Esophagus muscularis mucosa (tissue), 4 donors: Measurements from ENCODE around the gene GOLGB1. TPM values are rescaled to one million over a fixed set of nuclear protein-coding genes. Genes with fewer than 3 reads are reported as not detected.
A peak's percentile ranks its signal among the peaks of the same experiment; 100 is the strongest.

Source experiments
- DNase-seq: peaks from one replicate; pipeline ENCODE4 v3.0.0-alpha.2; 2017; ENCODE audit errors: extremely low spot score
- H3K27ac ChIP-seq, 4 donors: fragments of 200-600 bp; sonication (generic); replicated peaks in 1 of 4; 1 replicate in 3 of 4; 2 replicates in 1 of 4; pipeline ENCODE4 v1.5.1; 2016 to 2019; ENCODE audit warnings: mild to moderate bottlenecking in 1 of 4
- H3K27me3 ChIP-seq, 4 donors: fragments of 200-600 bp; sonication (generic); one replicate each; pipeline versions ENCODE4 v1.5.1 to v1.6.0; 2016 to 2019
- H3K36me3 ChIP-seq, 4 donors: fragments of 200-600 bp; sonication (generic); one replicate each; pipeline ENCODE4 v1.5.1; 2016 to 2019
- H3K4me1 ChIP-seq, 4 donors: fragments of 200-600 bp; sonication (generic); one replicate each; pipeline ENCODE4 v1.5.1; 2016 to 2019
- H3K4me3 ChIP-seq, 4 donors: fragments of 200-600 bp; sonication (generic); 1 replicate in 2 of 4; 2 replicates in 2 of 4; pipeline ENCODE4 v1.5.1; 2016 to 2019; ENCODE audit warnings: mild to moderate bottlenecking in 4 of 4, moderate library complexity in 1 of 4
- H3K9me3 ChIP-seq, 4 donors: fragments of 200-600 bp; sonication (generic); 1 replicate in 3 of 4; 2 replicates in 1 of 4; pipeline ENCODE4 v1.5.1; 2016 to 2019
- CTCF ChIP-seq, 3 experiments: fragments of 200-600 bp in 2 of 3; fragments of 450-650 bp in 1 of 3; sonication (generic) in 2 of 3; IDR thresholded peaks; one replicate each; pipeline ENCODE4 v1.5.1; 2017 to 2019; ENCODE audit warnings: antibody characterized with exemption in 3 of 3, mild to moderate bottlenecking in 2 of 3, moderate library complexity in 1 of 3
- EP300 ChIP-seq: sonication (generic); formaldehyde crosslinking; IDR thresholded peaks from one replicate; pipeline ENCODE4 v1.6.1; 2017; ENCODE audit warnings: antibody characterized with exemption
- POLR2A ChIP-seq: fragments of 450-650 bp; IDR thresholded peaks from one replicate; pipeline ENCODE4 v1.6.1; 2017; ENCODE audit warnings: antibody characterized with exemption, moderate library complexity, mild to moderate bottlenecking, low read depth
- POLR2AphosphoS5 ChIP-seq, 2 donors: sonication (generic); formaldehyde crosslinking; IDR thresholded peaks; one replicate each; pipeline ENCODE4 v1.6.1; 2017; ENCODE audit warnings: antibody characterized with exemption in 2 of 2
- WGBS: methylation state at CpG from one replicate; pipeline ENCODE4 v1.1.5; 2018; 5-methylcytosine and 5-hydroxymethylcytosine counted together
- intact Hi-C: fragments of 100-400 bp; cut with DNase I; formaldehyde crosslinking; loops from one replicate; pipeline ENCODE4 v1.15.1; 2023
- total RNA-seq, 4 donors: library from RNA; depleted of rRNA; stranded (reverse); fragments of >200 nt; gene quantifications; one replicate each; pipeline versions ENCODE4 v1.1.0 to v1.2.1, GENCODE V29; 2016

GOLGB1 gene
- total RNA-seq, 4 donors from 2014 or later, result 55.7 to 73.9 (median 69.3) TPM

GRCh38 chr3:121752772-121753171, 3.2 kb upstream of the GOLGB1 start:
- TF ChIP-seq POLR2A, result no peak
- TF ChIP-seq EP300, result no peak
- TF ChIP-seq CTCF (IDR thresholded peaks at IDR 0.05), result no peak
- no peak for TF ChIP-seq POLR2AphosphoS5 (IDR thresholded peaks at IDR 0.05)
- Histone ChIP-seq H3K36me3 (no peaks in the 10 kb centered on the region), H3K4me3 (no peak overlapping the region), H3K9me3 (no peaks in the 10 kb centered on the region), H3K27me3 (peaks cover 0 to under 1% (median 0%) of the 10 kb centered on the region in 4 donors), H3K4me1 (peaks cover 15 to 18% (median 15%) of the 10 kb centered on the region in 4 donors), H3K27ac (no peak overlapping the region)
- DNase-seq, result no peak
- 51% methylated on average over 1 of the region's 1 CpG for WGBS
- intact Hi-C loops, result no loop called here

- DNase-seq, result no peak
- Histone ChIP-seq H3K4me3 (no peak overlapping the region), H3K27ac (no peak overlapping the region), H3K27me3 (no peaks in the 10 kb centered on the region), H3K9me3 (no peaks in the 10 kb centered on the region), H3K4me1 (peaks cover 20 to 23% (median 20%) of the 10 kb centered on the region in 4 donors), H3K36me3 (no peaks in the 10 kb centered on the region)
- WGBS, result 88% methylated on average over 1 of the region's 1 CpG
- intact Hi-C loops, result no loop called here
- TF ChIP-seq POLR2AphosphoS5 (IDR thresholded peaks at IDR 0.05), result no peak
- no peak for TF ChIP-seq EP300
- no peak for TF ChIP-seq POLR2A
These were observed 2.7 kb upstream of the GOLGB1 start for GRCh38 chr3:121752261-121752660.

- Histone ChIP-seq H3K9me3 (no peaks in the 10 kb centered on the region), H3K27ac (peak overlapping the region; percentile 76 to 93 (median 88)), H3K4me1 (peaks cover 25 to 36% (median 31%) of the 10 kb centered on the region in 4 donors), H3K36me3 (no peaks in the 10 kb centered on the region), H3K4me3 (peak overlapping the region; percentile 64 to 91 (median 86)), H3K27me3 (no peaks in the 10 kb centered on the region)
- intact Hi-C loops, result no loop called here
- WGBS, result under 1% methylated on average over 8 of the region's 9 CpGs
- DNase-seq, result no peak
- TF ChIP-seq POLR2AphosphoS5 (IDR thresholded peaks at IDR 0.05) (no peak), EP300 (no peak), POLR2A (no peak), CTCF (IDR thresholded peaks at IDR 0.05) (no peak)
These were observed 510 bp upstream of the GOLGB1 start for GRCh38 chr3:121750087-121750415.

GRCh38 chr3:121748680-121749275, 763 bp downstream of the GOLGB1 start:
- intact Hi-C loops, result loop anchor here (5.0 kb wide), 1 partner anchor 89 kb away; the partner anchor contains the start of genes EAF2 and IQCB1
- DNase-seq, result no peak

More at GRCh38 chr3:121748680-121749275, 763 bp downstream of the GOLGB1 start:
- Histone ChIP-seq H3K4me3 (peak overlapping the region; percentile 64 to 91 (median 86)), H3K27me3 (no peaks in the 10 kb centered on the region), H3K36me3 (no peaks in the 10 kb centered on the region), H3K9me3 (no peaks in the 10 kb centered on the region), H3K4me1 (peaks cover 28 to 44% (median 32%) of the 10 kb centered on the region in 4 donors), H3K27ac (peak overlapping the region; percentile 86 to 93 (median 90))
- WGBS, result 3% methylated on average over 17 of the region's 17 CpGs
- TF ChIP-seq POLR2A, result no peak
- no peak for TF ChIP-seq CTCF (IDR thresholded peaks at IDR 0.05)
- no peak for TF ChIP-seq POLR2AphosphoS5 (IDR thresholded peaks at IDR 0.05)
- TF ChIP-seq EP300, result no peak
